ENCODE measurements around the gene MAPK6.

Gene MAPK6

DNA sequence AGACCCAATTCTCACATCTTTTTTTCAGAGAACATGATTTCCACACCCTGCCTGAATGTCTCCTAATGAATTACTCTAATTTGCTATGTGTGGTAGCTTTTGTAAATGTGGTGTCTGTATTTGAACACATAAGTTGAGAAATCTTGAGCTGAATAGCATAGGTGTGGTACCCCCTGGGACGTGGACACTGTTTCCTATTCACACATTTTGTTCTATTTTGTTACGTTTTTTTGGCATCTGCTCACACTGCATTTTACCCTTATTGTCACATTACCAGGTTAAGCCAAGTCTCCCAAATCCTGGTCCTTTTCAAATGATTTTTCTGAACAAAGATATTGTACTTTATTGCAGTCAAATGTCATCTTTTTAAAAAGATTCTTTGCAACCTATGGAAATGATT lies 6.8 kb upstream of the MAPK6 start:
- Histone ChIP-seq H2AFZ (ENCODE audit: low read depth, low read length) (no peak overlapping the region), H3K27ac (ENCODE audit: low read length) (no peak overlapping the region), H3K4me1 (ENCODE audit: low read length) (peaks cover 63% of the 10 kb centered on the region)

GRCh38 chr15:52013151-52013791 lies 5.7 kb upstream of the MAPK6 start:
- Histone ChIP-seq H3K9me3 (ENCODE audit: insufficient read depth, low read length) (no peaks in the 10 kb centered on the region), H3K27ac (ENCODE audit: low read length) (peak overlapping the region; percentile 26), H3K27me3 (ENCODE audit: low read depth, low read length) (no peaks in the 10 kb centered on the region), H3K9ac (ENCODE audit: low read length) (no peak overlapping the region), H3K79me2 (ENCODE audit: low read length) (no peaks in the 10 kb centered on the region; the same call in 1 of the 2 replicates), H4K20me1 (ENCODE audit: insufficient read depth, low read length) (no peaks in the 10 kb centered on the region), H3K36me3 (replicated peaks; ENCODE audit: low read depth, low read length) (no peaks in the 10 kb centered on the region), H3K4me2 (ENCODE audit: low read length) (peak overlapping the region; percentile 31), H3K4me3 (ENCODE audit: low read length) (no peak overlapping the region), H2AFZ (ENCODE audit: low read depth, low read length) (no peak overlapping the region), H3K4me1 (ENCODE audit: low read length) (peaks cover 53% of the 10 kb centered on the region)
- no peak for TF ChIP-seq CTCF (IDR thresholded peaks at IDR 0.05; ENCODE audit: low read depth, low read length)
- no peak for TF ChIP-seq EZH2phosphoT487 (IDR thresholded peaks at IDR 0.05; ENCODE audit: low read depth)

More for the DNA sequence above, 6.8 kb upstream of the MAPK6 start:
- Histone ChIP-seq H3K4me2 (ENCODE audit: low read length) (no peak overlapping the region), H3K9me3 (ENCODE audit: insufficient read depth, low read length) (no peaks in the 10 kb centered on the region), H3K9ac (ENCODE audit: low read length) (no peak overlapping the region), H4K20me1 (ENCODE audit: insufficient read depth, low read length) (no peaks in the 10 kb centered on the region), H3K4me3 (ENCODE audit: low read length) (no peak overlapping the region), H3K79me2 (ENCODE audit: low read length) (no peaks in the 10 kb centered on the region), H3K36me3 (replicated peaks; ENCODE audit: low read depth, low read length) (no peaks in the 10 kb centered on the region), H3K27me3 (ENCODE audit: low read depth, low read length) (no peaks in the 10 kb centered on the region)
- TF ChIP-seq EZH2phosphoT487 (IDR thresholded peaks at IDR 0.05; ENCODE audit: low read depth), result no peak
- TF ChIP-seq CTCF (IDR thresholded peaks at IDR 0.05; ENCODE audit: low read depth, low read length), result no peak

DNA sequence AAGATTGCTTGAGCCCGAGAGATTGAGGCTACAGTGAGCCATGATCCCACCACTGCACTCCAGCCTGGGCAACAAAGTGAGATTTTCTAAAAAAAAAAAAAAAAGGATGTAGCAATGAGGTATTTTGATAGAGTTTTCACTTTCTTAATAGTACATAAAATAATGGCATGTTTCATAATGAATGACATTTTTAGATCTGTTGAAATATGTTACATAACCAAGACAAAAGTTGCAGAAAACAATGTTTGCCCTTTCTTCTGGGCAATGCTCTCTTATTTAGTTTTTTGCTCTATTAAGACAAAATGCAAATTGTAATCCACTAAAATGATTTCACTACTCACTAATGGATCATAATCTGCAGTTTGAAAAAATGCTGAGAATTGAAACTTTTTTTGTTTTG lies 4.4 kb upstream of the MAPK6 start:
- Histone ChIP-seq H3K27me3 (ENCODE audit: low read depth, low read length) (no peaks in the 10 kb centered on the region), H3K4me1 (ENCODE audit: low read length) (peaks cover 45% of the 10 kb centered on the region), H4K20me1 (ENCODE audit: insufficient read depth, low read length) (no peaks in the 10 kb centered on the region), H3K4me2 (ENCODE audit: low read length) (no peak overlapping the region), H2AFZ (ENCODE audit: low read depth, low read length) (no peak overlapping the region), H3K4me3 (ENCODE audit: low read length) (no peak overlapping the region), H3K9ac (ENCODE audit: low read length) (no peak overlapping the region), H3K36me3 (replicated peaks; ENCODE audit: low read depth, low read length) (no peaks in the 10 kb centered on the region), H3K79me2 (ENCODE audit: low read length) (peaks cover 11% of the 10 kb centered on the region), H3K27ac (ENCODE audit: low read length) (no peak overlapping the region), H3K9me3 (ENCODE audit: insufficient read depth, low read length) (no peaks in the 10 kb centered on the region)
- no peak for TF ChIP-seq EZH2phosphoT487 (IDR thresholded peaks at IDR 0.05; ENCODE audit: low read depth)
- no peak for TF ChIP-seq CTCF (IDR thresholded peaks at IDR 0.05; ENCODE audit: low read depth, low read length)

DNA sequence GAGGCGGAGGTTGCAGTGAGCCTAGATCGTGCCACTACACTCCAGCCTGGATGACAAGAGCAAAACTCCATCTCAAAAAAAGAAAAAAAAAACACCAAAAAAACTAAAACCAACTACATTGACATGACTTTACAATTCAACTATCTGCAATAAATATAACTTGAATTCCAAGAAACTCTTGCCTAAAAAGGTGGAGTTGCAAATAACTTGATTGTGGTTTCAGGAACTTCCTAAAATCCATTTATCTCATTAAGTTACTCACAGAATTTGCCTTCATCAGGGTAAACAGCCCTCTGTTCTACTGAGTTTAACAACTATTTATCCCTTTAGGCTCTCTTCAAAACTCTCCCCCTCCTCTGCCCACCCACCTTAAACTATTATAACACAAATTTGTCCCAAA lies 2.7 kb upstream of the MAPK6 start:
- Histone ChIP-seq H3K27ac (ENCODE audit: low read length) (no peak overlapping the region), H4K20me1 (ENCODE audit: insufficient read depth, low read length) (no peaks in the 10 kb centered on the region)

More for the DNA sequence above, 2.7 kb upstream of the MAPK6 start:
- Histone ChIP-seq H3K4me1 (ENCODE audit: low read length) (peaks cover 33% of the 10 kb centered on the region), H3K4me2 (ENCODE audit: low read length) (no peak overlapping the region), H3K9me3 (ENCODE audit: insufficient read depth, low read length) (no peaks in the 10 kb centered on the region), H3K79me2 (ENCODE audit: low read length) (peaks cover 28% of the 10 kb centered on the region), H3K27me3 (ENCODE audit: low read depth, low read length) (no peaks in the 10 kb centered on the region), H3K4me3 (ENCODE audit: low read length) (no peak overlapping the region), H2AFZ (ENCODE audit: low read depth, low read length) (no peak overlapping the region), H3K9ac (ENCODE audit: low read length) (no peak overlapping the region), H3K36me3 (replicated peaks; ENCODE audit: low read depth, low read length) (no peaks in the 10 kb centered on the region)
- TF ChIP-seq EZH2phosphoT487 (IDR thresholded peaks at IDR 0.05; ENCODE audit: low read depth) (no peak), CTCF (IDR thresholded peaks at IDR 0.05; ENCODE audit: low read depth, low read length) (no peak)

Measured in OCI-LY3 (cell line).